GM18520 (cell line): ENCODE data around the gene TULP4.
"Not testable (repeated sequence)": the region's sequence is repeated elsewhere in the genome, so short reads cannot be mapped to it uniquely, and the experiment has no call there.

ENCODE experiments used
- ATAC-seq: cut with Tn5 transposase; IDR thresholded peaks from one replicate; pipeline ENCODE4 v1.9.1; 2021; ENCODE audit not compliant: unreplicated experiment

TULP4 gene

GRCh38 chr6:158460602-158461169 lies 148.4 kb downstream of the TULP4 start:
- ATAC-seq, result no peak

DNA sequence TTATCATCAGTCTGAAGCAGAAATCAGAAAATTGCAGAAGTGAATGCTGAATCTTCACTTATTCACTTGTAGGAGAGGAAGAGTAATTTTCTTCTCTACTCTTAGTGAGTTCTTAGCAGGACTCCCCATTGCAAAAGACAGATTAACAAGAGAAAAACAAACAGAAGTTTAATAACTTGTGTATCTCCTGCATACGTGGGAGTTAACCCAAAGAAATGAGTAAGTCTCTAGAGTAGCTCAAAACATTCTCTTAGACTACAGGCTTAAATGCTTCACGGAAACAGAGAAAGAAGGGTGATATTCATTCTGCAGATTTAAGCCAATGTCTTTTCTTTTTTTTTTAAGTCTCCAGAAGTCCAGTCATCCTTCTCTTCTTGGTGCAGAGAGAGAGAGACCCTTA lies 149.7 kb downstream of the TULP4 start:
- no peak for ATAC-seq

DNA sequence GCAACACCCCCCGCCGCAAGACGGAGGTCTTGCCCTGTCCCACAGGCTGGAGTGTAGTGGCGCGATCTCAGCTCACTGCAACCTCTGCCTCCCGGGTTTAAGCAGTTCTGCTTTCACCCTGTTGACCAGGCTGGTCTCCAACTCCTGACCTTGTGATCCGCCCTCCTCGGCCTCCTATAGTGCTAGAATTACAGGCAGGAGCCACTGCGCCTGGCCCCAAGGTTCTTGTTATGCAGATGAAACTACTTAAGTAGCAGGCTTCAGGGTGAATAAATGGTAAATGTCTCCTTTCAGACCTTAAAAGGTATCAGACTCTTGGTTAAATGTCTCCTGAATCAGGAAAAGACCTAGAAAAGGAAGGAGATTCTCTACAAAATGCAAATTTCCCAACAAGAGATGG lies 152.2 kb downstream of the TULP4 start:
- no peak for ATAC-seq

- no peak for ATAC-seq
Measured at GRCh38 chr6:158465257-158465656, 153.0 kb downstream of the TULP4 start.

DNA sequence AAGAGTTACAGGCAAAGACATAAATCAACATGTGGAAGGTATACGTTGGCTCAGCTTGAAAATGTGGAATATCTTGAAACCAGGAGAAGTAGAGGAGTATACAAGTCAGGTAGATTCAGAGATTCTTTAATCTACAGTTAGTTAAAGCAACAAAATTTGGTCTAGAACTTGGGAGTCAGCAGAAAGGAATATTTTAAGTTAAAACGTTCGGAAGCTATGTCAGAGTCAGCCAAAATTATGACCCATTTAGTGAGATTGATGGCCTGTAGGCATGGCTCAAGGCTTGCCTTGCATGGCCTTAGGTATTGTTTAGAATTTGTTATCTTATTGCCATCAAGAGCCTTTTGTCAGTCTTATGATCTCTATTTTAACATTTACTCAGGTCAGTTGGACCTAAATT lies 153.5 kb downstream of the TULP4 start:
- no peak for ATAC-seq

DNA sequence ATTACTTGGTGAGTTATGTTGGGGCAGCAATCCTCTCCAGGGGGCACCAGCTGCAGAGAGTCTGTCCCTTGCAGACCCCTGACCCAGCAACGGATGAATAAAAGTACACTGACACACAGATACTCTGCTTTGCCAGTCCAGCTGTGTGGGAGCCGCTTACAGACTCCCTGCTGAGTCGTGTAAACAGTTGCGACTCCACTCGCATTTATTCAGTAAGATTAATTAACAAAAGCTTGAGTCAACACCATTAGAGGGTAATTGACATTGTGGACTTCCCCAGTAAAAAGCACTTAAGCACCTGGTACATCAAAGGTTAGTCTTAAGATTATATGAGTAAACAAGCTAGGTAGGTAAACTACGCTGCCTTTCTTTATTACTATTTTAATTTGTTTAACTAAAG lies 155.7 kb downstream of the TULP4 start:
- ATAC-seq, result no peak

- ATAC-seq, result no peak
Measured at GRCh38 chr6:158468666-158469065, 156.4 kb downstream of the TULP4 start.

GRCh38 chr6:158470023-158470422 lies 157.8 kb downstream of the TULP4 start:
- ATAC-seq, result not testable (repeated sequence)

- no peak for ATAC-seq
Measured at GRCh38 chr6:158471339-158471738, 159.1 kb downstream of the TULP4 start.

DNA sequence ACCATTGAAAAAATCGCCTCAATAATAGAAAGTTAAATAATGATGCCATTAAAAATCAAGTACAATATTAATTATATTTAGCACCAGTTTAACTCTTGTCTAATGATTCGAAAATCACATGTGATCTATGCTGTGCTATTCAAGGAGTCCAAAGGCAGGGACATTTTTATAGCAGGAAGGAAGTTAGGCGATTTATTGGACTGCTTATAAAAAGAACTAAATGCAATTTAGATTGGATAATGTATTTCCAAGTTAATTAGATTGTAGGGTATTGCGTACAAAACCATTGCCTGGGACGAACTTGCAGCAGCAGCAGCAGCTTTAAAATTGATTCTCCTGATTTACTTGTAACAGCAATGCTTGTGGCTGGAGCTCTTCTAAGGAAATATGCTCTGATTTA lies 160.2 kb downstream of the TULP4 start:
- no peak for ATAC-seq

DNA sequence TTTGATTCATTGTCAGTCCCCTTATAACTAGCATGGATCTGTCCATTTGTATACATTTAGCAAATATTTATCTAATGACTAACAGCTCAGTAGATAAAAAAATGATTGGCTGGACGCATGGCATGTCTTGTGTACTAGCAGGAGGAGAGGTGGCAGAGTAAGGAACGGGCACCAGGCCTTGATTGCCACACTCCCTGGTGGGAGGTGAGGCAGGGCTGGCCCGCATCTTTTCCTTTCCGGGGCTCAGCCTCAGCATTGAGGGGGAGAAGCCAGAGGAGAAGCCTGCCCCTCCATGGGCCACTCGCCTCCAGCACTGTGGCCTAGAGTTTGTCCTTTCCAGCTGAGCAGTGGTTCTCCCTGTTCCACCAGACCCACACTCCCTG lies 162.7 kb downstream of the TULP4 start:
- ATAC-seq, result no peak

DNA sequence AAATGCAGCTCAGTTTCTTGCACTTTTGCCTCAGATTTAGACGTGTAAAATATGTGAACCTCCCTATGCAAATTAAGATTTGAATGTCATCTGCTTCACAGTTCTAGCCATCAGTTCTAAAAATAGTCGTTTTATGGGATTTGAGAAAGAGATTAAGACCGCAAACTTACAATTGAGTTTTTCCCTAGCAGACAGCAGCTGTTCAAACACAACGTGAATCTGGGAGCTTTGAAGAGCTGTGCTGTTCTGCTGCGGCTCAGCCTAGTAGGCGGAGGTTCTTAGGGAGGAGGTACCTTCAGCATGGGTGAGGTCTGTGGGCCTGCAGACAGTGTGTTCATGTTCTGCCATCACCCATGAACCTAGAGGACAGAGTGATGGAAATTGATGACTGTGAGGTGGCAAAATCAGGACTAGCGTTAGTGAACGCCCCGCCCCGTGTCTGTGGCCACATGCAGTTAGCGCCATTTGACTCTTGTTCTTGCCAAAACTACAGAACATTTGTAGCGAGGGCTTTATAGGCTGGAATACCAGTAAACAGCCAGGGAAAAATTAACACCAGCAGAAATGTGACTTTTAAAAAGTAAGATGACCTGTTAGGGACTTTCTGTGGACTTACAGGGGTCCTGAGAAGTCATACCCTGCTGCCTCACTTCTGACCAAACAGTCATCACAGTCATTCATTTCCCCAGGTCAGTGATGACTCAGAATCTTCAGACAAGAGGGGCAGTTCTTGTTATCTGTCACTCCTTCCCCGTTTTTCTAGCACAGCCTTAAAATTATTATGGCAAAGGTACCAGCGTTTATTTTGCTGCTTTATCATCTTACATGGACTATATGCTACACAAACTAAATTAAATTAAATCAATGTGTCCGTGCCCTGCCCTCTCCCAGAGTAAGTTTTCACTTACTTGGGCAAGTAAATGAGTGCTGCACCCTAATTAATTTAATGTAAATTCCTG lies 163.4 kb downstream of the TULP4 start:
- ATAC-seq, result peak; percentile 62

DNA sequence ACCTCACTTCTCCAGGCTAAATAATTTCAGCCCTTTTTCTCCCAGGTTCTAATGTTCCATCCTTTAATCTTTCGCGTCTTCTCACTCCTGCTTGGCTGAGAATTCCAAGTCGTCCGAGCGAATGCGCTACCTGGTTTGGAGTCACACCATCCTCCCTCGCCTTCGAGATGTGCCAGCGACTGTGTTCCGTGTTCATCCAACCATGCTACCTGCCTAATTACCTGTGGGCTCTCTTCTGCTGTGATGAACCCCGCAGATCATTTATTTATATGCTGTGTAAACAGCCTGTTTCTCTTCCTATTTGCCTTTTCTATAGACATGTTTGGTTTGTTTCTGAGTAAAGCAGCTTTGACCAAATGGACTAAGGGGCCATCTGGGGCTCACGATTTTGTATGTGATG lies 164.1 kb downstream of the TULP4 start:
- ATAC-seq, result no peak

DNA sequence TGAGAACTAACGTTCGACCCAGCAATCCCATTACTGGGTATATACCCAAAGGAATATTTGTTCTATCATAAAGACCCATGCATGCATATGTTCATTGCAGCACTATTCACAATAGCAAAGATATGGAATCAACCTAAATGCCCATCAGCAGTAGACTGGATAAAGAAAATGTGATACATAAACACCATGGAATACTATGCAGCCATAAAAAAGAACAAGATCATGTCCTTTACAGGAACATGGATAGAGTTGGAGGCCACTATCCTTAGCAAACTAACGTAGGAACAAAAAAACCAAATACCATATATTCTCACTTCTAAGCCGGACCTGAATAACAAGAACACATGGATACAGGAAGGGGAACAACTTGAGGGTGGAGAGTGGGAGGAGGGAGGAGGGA lies 165.5 kb downstream of the TULP4 start:
- ATAC-seq, result not testable (repeated sequence)

DNA sequence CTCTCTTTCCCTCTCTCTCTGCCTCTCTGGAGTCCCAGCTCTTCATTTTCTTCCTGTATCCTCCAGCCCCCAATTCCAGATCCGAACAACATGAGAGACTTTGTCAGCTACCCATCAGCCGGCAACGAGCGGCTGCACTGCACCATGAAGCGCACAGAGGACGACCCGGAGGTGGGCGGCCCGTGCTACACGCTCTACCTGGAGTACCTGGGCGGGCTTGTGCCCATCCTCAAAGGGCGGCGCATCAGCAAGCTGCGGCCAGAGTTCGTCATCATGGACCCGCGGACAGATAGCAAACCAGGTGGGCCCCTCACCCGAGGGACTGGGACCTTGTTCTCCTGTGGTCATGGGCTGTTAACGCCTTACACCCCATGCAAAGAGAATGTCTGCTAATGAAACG lies 168.7 kb downstream of the TULP4 start:
- ATAC-seq, result no peak

GRCh38 chr6:158481690-158482473 lies 169.6 kb downstream of the TULP4 start:
- ATAC-seq, result no peak

DNA sequence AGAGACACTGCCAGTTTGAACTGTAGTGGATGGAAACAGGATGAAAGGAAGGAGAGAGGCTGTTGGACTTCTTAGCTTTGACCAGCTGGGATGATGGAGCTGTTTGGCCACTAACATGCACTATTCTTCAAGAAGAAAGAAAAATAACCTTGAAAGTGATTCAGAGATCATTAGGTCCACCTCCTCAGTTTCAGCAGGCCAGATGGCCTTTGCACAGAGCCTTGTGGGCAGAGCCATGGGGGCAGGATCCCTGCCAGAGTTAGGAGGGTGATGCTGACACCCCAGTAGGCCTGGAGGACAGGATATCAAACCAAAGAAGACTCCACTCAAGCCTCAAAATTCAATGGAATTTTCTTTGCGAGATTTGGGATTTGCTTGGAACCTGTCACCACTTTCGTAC lies 173.2 kb downstream of the TULP4 start:
- no peak for ATAC-seq

DNA sequence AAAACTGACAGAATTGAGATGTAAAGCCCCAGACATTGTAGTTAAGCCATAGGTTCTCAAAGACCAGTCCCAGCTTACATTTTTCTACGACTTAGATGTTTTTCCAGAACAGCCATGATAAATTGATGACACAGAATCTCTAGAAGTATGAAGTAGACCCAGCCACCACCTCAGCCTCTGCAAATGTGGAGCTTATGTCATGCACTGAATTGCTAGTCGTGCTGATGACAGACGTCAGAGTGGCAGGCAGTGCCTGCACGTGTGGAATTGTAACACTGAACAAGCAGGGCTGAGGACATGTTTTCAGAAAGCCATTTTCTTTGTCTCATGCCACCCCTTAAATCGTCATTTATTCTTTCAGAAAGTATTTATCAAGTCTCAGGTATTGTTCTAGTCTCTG lies 175.2 kb downstream of the TULP4 start:
- no peak for ATAC-seq

DNA sequence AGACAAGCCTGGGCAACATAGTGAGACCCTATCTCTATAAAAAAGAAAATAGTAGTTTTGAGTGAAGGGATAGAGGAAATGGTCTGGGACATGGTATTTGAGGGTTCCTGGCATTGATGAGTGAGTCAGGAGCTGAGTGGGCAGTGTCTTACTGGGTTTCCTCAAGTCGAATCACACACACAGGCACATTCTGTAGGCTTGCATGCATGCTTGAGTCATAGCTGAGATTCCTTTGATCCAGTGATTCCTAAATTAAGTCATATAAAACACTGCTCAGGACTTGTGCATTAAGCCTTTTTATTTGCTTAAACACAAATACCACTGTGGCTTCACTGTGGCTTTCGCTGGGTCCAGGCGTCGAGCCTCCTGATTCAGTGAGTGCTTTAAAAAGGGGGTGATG lies 175.8 kb downstream of the TULP4 start:
- no peak for ATAC-seq

- ATAC-seq, result no peak
Measured at GRCh38 chr6:158489441-158489840, 177.2 kb downstream of the TULP4 start.

- ATAC-seq, result no peak
Measured at GRCh38 chr6:158492881-158493280, 180.6 kb downstream of the TULP4 start.

DNA sequence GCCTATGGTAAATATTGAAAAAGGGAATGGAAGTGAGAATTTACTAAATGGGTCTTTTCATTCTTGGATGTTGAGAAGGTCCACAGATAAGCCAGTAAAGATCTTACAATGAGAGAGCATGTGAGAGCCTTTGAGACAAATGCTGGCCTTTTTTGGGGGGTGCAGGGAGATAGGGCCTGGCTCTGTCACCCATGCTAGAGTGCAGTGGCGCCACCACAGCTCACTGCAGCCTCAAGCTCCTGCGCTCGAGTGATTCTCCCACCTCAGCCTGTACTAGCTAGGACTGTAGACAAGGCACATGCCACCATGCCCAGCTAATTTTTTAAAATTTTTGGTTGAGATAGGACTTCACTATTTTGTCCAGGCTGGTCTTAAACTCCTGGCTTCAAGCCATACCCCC lies 184.4 kb downstream of the TULP4 start:
- ATAC-seq, result no peak
